ENCODE results near the gene FARS2.

FARS2 gene

DNA sequence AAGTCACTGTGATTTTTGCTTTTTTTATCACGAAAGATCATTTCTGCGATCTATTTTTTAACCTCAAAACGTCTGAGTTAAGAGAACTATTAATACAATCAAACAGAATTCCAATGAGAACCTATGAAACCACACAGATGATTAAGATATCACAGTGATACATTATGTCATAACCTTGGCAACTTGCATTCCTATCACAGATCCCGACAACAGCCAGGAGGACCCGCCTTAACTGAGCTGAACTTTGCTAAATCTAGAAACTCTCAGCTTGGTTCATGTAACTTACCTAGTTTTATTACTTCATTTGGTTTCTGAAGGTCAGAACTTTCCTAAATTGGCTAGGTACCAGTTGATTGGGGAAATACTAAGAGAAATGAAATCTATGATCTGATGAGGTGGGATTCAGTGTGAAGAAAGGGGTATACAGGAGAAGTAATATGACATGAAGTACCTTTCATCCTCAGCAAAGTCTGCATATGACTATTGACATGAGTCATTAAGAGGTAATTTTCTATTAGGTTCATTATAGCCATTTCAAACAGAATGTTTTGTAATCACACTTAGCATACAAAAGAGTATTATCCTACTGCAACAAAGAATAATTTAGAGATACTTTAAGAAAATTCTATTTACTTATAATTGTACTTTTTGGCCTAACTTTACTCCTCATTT is 11.7 kb upstream of the FARS2 start:
- DNase-seq (ENCODE audit: low read depth), result no peak

DNA sequence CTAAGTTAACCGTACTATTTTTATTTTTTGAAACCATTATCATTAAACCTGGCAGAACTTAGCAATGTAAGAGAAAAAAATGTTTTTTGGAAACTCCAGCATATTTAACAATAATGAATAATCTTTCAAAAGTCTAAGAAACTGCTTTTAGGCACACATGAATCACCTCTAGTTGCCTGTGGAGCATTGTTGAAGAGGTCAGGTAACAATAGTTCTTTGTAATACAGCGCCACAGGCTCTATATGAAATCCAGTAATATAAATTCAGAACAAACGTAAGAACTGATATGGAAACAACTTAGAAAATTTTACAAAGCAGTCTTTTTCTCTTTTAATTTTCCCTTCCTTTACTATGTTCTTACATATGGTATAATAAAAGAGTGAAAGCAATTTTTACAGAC is 10.9 kb upstream of the FARS2 start:
- no peak for DNase-seq (ENCODE audit: low read depth)

DNA sequence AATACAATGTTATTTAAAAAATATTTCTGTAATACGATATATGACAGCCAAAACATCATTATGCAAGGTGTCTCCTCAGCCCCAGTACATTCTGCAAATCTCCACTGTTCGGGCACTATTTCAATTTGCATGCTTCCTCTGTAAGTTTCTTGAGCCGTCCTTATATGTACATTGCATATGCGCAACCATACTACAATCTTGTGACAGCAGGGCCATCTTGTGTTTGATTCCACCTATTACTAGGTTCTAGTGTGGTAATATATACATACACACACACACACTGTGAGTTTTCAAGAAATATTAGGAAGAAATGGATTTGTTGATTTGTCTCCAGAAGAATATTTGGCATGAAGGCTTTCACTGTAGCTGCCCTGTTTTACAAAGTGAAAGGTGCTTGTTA is 10.4 kb upstream of the FARS2 start:
- DNase-seq (ENCODE audit: low read depth), result no peak

DNA sequence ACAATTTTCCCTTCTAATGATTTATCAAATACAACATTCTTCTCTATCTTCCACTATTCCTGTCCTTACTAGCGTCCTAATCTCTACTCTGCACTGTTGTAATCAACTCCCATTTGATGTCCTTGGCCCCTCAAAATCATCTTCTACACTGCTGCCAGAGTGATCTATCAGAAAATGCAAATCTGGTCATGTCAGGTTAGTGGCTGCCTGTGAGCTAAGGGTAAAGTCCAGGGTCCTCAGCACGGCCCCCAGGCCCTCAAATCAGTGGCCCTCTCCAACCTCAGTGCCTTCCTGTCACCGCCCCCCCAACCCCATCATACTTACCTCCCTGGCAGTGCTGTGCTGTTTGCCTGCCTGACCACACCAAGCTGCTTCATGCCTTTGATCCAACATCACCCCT is 4.4 kb upstream of the FARS2 start:
- DNase-seq (ENCODE audit: low read depth), result no peak

DNA sequence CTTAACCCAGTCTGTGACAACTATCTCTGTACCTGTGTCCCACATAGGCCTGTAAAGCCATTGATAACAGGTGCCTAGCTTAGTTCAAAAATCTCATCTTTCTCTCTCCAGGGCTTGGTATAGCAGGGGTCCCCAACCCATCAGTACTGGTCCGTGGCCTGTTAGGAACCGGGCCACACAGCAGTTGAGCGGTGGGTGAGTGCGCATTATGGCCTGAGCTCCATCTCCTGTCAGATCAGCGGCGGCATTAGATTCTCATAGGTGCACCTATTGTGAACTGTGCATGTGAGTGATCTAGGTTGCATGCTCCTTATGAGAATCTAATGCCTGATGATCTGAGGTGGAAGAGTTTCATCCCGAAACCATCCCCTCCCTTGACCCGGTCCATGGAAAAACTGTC is 3.9 kb upstream of the FARS2 start:
- DNase-seq (ENCODE audit: low read depth), result no peak

DNA sequence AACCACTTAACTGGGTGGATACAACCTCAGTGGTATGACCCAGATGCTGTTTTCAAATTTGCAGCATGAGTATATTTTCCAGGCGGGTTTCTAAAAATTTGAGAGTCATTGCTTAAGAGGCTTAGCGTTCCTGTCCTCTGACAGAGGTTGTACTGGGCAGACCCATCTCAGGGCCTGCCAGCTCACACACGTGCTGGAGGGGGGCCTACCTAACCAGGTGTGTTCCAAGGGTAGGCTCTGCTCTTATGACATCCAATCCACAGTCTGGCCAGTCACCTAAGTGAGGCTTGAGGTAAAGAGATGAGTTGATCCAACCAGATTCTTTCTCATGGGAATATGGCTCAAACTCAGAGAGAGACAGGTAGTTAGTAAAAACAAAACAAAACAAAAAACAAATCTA is 1.9 kb upstream of the FARS2 start:
- DNase-seq (ENCODE audit: low read depth), result no peak

DNA sequence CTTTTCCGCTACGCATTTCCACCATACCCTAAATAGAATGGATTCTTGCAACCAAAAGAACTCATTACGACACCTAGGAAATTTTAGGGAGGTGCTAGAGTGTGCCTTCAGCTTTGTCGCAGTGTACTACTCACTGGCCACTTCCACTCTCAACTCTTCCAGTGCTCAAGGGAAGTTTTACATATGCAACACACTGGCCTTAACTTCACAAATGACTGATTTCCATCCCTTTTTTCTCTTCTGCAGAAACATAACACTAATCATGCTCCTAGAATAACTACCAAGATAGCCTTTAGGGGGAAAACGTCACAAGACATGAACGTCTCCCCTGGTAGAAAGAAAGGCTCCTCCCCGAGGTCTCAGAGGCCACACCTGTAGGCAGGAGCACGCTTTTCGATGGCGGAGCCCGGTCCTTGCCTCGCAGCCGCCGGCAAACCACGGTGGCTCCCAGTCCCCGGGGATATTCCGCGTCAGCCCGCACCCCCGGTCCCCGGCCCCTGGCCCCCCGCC is 1.1 kb upstream of the FARS2 start:
- peak; percentile 26 for DNase-seq (ENCODE audit: low read depth)

DNA sequence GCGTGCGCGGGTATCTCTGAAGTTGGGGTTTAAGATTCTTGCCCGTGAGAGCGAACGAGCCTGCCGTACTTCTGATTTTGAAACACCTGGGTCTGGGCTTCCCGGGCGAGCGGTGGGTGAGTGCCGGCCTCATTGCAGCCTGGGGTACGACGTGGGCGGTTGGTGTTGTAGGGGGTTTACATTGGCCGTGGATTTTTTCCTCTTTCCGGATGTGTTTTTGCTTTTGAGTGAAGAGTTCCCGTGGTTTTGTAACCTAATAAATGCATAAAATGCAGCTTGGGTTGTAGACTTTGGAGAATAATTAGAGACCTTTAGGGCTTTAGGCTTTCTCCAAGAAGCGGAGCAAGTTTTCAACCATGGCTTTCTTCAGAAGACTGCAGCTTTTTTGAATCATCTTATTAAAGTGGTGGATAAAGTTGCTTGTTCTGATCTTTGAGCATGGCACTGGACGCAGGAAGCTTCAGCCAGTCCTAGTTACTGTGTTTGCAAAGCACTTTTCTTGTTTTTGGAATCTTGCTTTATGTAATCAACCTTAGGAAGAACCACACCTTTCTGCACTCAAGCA is 314 bp downstream of the FARS2 start:
- no peak for DNase-seq (ENCODE audit: low read depth)

DNA sequence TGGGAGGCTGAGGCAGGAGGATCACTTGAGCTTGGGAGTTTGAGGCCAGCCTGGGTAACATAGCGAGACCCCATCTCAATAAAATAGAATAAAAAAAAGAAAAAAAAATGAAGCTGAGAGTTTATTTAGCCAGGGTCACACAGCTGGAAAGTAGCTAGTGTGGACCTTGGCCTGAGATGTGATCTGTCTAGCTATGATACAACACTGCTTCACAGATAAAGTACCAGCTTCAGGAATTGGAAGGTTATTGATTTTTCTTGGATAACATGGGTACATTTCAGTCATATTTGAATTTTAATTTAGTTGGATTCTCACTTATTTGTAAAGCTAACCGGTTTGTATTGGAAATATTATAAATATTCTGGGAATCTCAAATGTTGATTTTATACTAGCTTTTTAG is 5.1 kb downstream of the FARS2 start:
- DNase-seq (ENCODE audit: low read depth), result no peak

DNA sequence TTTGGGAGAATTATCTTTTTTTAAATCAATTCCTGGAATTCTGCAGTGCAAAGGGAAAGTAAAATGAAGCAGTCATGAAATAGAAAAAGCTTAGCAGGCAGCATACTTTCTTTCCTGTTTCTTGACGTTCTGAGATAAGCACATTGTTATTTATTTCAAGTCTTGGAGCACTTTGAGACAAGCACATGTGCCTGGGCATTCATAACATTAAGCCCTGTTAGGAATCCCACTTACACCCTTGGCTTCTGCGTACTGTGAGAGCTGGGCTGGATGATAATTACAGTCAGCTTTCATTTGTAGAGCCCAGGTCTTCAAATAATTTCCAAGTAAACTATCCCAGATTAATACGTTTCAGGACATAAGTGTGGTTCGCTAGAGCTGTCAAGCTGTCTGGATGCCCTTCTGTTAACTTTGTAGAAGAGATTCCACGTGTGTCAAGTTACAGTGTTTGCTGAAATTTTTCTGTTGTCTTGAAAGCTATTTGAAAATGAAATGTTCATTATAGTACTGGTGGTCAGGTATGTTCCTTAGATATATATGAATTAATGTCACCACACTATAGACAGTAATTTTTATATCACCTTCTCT is 8.9 kb downstream of the FARS2 start:
- DNase-seq (ENCODE audit: low read depth), result no peak

DNA sequence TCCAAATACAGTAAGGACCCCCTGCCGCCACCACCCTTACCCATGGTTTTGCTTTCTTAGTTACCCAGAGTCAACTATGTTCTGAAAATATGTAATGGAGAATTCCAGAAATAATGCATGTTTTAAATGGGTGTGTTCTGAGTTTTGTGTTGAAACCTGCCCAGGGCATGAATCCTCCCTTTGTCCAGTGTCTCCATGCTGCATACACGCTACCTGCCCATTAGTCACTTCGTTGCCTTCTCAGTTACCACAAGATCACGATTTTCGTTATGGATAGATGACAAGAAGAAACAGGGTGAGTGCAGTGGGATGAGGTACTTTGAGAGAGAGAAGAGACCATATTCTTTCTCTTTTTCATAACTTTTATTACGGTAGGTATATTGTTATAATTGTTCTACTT is 10.6 kb downstream of the FARS2 start:
- no peak for DNase-seq (ENCODE audit: low read depth)

DNA sequence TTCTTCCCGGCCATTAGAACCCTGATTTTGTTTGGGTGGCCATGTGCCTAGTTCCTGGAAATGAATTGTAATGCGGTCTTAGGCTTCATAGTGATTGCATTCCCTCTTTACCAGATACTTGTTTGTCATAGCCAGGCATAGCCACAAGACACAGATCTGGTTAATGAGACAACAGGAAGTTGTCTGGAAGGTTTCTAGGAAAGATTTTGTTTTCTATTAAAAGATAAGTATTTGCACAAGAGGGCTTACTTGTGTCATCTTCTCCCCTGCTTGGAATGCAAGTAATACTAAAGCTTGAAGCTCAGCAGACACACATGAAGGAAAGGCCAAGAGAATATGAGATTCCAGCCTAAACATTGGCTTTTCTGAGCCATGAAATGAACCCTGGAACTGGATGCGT is 12.9 kb downstream of the FARS2 start:
- DNase-seq (ENCODE audit: low read depth), result no peak

DNA sequence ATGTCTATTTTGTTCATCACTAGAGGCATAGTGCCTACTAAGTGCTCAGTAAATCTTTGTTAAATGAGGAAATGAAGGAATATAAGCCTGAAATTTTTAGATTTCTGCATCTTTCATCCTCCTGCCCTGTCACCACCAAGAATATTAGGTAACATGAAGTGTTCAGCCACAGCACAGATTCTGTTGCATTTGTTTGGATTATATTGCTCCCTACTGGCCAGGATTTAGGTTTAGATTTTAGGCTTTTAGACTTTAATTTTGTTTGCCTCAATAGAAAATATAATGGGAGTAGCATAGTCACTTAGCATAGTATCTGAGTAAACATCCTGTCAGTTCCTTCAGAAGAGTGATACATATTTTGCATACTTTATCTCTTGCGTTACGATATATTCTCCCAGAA is 14.2 kb downstream of the FARS2 start:
- DNase-seq (ENCODE audit: low read depth), result no peak

DNA sequence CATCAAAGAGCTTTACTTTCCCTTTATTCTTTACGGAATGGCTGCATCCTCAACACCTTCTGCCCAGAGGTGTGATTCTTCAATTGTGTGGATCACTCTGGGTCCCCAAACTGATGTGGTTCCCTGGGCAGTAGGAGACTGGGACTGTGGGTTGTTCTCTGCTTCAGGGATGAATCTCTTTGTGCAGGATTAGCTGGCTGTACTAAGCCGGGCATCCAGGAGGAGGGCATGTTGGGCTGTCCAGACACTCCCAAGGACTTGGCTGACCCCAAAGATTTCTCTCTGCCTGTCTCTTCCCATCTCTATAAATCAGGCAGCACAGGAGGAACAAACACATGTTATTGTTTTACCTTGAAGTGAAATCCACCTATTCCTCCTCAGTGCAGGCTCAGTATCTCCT is 15.3 kb downstream of the FARS2 start:
- DNase-seq (ENCODE audit: low read depth), result no peak

DNA sequence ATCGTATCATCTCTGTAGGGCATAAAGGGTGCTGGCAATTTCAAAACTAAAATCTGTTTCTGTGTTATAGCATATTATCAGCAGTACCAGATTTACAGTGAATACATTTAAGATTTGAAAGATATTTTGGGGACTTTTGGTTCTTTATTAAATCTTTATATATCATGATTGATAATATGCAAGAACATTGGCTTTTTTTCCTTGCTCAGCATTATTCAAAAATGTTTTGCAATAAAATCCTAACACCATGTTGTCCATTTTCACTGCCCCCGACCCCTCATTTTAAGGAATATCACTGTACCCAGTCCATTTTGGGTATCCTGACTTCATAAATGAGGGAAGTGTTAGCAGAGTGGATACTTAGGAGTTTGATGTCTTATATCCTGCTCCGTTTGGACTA is 16.3 kb downstream of the FARS2 start:
- DNase-seq (ENCODE audit: low read depth), result no peak

DNA sequence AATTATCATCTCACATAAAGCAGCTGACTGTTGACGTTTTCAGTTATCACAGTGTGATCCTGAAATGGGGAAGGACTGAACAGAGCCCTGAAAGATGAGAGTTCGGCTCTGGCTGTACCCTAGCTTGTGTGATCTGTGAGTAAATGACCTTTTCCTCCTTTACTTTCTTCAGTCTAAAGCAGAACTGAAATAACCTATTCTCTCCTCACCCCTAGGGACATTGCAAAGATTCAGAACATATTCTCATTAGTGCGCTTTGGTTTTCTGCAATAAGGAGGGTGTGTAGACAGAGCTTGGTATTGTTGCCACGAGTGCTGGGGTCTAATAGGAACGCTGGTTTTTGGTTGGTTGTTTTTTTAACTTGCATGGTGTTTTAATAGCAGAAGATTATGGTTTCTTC is 16.7 kb downstream of the FARS2 start:
- no peak for DNase-seq (ENCODE audit: low read depth)

DNA sequence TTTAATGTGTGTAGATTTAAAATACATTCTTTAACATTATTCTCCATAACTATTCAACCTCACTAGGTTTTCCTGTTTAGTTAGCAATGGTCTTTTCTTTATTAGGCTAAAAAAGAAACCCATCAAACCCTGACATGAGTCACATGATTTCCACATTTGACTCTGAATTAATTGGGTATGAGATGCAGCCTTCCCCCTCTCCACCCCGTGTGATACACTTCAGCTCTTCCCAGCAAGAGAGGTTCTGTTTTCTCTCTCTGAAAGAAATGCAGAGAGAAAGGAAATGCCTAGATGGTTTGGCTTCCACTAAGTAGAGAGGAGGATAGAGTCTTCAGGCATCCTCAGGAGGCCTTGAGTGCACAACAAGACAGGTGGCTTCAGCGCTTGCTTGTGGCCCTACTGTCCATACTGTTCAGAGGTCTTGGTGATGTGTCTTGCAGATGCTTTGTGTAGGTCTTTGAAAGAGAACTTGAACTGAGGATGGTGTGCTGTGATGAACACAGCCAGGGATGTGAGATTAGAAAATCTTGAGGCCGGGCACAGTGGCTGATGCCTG is 17.3 kb downstream of the FARS2 start:
- no peak for DNase-seq (ENCODE audit: low read depth)

DNA sequence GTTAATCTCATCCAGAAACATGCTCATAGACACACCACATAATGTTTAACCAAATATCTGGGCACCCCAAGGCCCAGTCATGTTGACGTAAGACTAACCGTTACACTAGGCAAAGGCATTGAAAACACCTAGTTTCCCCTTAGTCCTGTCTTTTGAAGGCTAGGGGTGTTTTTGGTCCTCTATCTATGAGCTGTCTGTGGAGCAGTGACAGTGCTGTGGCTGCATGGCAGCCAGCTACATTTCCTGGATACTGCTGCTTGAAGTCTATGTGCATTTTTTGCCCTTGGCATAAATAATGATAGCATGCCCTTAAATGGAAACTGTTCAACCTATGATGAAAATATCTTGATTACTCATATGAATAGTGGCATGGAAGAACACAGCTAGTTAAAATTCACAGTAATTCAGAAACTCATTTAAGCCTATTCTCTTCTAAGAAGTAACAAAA is 18.6 kb downstream of the FARS2 start:
- DNase-seq (ENCODE audit: low read depth), result no peak

DNA sequence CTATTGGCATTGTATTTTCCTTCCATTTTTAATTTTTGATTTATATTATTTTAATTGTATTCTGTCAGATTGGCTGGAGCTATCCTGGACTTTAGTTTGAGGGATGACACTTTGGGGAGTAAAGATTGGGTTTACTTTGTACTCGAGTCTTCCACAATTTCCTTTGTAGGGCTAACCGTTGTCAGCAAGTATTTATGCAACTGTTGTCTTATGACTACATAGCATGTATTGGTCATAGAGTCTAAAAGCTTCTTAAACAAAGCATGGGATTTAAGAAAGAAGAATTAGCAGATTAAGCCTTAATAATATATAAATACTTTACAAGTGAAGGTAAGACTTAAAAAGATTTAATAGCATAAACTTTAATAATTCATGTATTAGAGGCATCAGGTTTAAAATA is 19.6 kb downstream of the FARS2 start:
- no peak for DNase-seq (ENCODE audit: low read depth)

DNA sequence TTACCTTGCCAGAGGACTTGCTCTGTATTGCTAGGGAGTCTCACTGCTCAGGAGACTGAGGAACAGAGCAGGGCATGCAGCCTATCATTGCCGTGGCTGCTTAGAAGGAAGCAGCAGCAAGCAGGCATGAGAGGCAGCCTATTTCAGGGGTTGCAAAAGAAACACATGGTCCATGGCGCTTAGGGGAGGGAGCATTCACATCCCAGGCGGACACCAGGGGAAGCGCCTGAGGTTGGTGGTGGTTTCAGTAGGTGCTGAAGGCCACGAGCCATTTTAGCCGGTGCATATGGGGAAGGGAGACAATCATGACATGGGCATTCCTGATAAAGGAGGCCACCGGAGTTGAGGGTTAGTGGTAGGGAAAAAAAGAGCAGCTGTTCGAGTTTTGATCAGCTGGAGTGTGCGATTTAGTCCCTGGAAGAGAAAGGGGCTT is 20.9 kb downstream of the FARS2 start:
- no peak for DNase-seq (ENCODE audit: low read depth)

DNA sequence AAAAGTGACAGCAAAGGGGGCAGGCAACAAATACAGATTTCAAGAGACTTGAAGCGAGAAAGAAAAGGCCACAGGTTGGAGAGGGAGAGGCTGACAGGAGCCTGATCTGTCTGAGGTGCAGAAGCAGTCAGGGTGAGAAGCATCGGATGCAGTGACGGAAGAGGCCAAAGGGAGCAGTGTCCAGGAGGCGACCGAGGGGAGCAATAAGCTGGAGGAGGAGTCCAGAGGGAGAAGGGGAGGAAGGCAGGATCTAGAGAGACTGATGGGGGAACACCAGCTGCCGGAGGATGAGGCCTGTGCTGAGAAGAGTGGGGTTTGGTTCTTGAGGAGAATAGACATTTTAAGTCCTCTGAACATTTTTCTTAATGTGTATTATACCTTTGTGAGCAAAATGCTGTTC is 23.8 kb downstream of the FARS2 start:
- no peak for DNase-seq (ENCODE audit: low read depth)

DNA sequence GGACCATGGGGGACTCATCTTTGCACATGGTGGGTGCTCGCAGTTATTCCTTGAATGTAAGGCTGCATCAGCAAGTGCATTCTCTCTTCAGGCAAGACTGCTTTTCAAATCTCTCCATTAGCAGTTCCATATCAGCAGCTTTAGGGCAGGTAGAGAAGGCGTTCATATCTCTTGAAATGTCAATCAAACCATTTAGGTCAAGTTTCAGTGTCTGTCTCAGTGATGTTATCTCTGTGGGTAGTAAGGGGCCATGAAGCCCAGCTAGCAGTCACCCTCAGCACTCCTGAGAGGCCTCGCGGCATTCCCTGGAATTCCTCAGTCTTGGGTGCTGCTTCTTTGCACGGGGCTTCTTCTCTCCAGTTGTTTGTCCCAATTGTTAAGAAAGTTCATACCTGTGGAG is 24.2 kb downstream of the FARS2 start:
- no peak for DNase-seq (ENCODE audit: low read depth)

DNA sequence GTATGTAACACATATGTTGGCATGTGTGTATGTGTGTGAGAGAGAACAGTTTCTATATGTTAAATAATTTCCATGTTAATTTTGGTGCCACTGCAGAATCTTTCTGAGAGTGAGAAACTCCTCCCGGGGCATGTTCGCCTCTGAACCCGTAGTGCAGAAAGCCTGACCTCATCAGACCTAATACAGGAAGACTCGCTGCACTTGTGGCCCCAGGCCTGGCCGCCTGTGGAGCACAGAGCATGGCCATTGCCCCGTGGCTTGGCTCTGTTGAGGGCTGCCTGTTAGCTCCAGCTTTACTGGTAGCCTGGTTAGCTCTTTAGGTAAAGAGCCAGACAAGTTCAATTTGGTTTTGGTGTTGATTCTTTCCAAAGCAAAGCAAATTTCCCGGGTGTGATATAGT is 25.5 kb downstream of the FARS2 start:
- no peak for DNase-seq (ENCODE audit: low read depth)

Data from fibroblast of gingiva (primary cell).